Immature natural killer cell (primary cell): ENCODE results near the gene SIX3. TPM values are rescaled to one million over a fixed set of nuclear protein-coding genes. Genes with fewer than 3 reads are reported as not detected.

Source experiments
- DNase-seq, 3 donors: peaks; one replicate each; pipeline ENCODE4 v3.0.0; 2022; ENCODE audit warnings: mixed read lengths in 1 of 3
- H3K27ac Mint-ChIP-seq, 6 donors: one replicate each; pipeline ENCODE4 v1.8.0; 2020; ENCODE audit warnings: mixed read lengths in 6 of 6, mild to moderate bottlenecking in 5 of 6, inconsistent platforms in 4 of 6, moderate library complexity in 3 of 6
- H3K27me3 Mint-ChIP-seq, 3 donors: one replicate each; pipeline ENCODE4 v1.8.0; 2020 to 2021; ENCODE audit warnings: low read depth in 3 of 3, mild to moderate bottlenecking in 3 of 3, mixed read lengths in 3 of 3, moderate library complexity in 3 of 3, inconsistent platforms in 1 of 3
- H3K36me3 Mint-ChIP-seq, 3 donors: one replicate each; pipeline ENCODE4 v1.8.0; 2020; ENCODE audit warnings: mixed read lengths in 3 of 3, inconsistent platforms in 2 of 3, mild to moderate bottlenecking in 2 of 3
- H3K4me1 Mint-ChIP-seq, 2 donors: one replicate each; pipeline ENCODE4 v1.8.0; 2020; ENCODE audit warnings: inconsistent platforms in 2 of 2, mild to moderate bottlenecking in 2 of 2, mixed read lengths in 2 of 2, moderate library complexity in 1 of 2
- H3K4me3 Mint-ChIP-seq, 5 donors: one replicate each; pipeline ENCODE4 v1.8.0; 2020; ENCODE audit warnings: mild to moderate bottlenecking in 5 of 5, mixed read lengths in 5 of 5, inconsistent platforms in 3 of 5, moderate library complexity in 3 of 5
- H3K9me3 Mint-ChIP-seq, 6 donors: one replicate each; pipeline ENCODE4 v1.8.0; 2020; ENCODE audit warnings: mild to moderate bottlenecking in 6 of 6, mixed read lengths in 6 of 6, inconsistent platforms in 4 of 6, moderate library complexity in 3 of 6
- polyA plus RNA-seq, 3 donors: library from polyadenylated mRNA; unstranded; fragments of 300-500 nt; fragmentation: Illumina TruSeq; gene quantifications; one replicate each; pipeline ENCODE4 v1.2.3, GENCODE V29; 2021

The SIX3 gene
- polyA plus RNA-seq, 3 donors from 2014 or later = not detected

GRCh38 chr2:44951124-44951523, 9.6 kb downstream of the SIX3 start:
- Mint-ChIP-seq H3K9me3 (peaks cover 0 to 1% (median 0%) of the 10 kb centered on the region in 6 donors), H3K36me3 (no peaks in the 10 kb centered on the region), H3K27ac (no peak overlapping the region), H3K27me3 (peaks cover 15 to 51% (median 34%) of the 10 kb centered on the region in 3 donors), H3K4me1 (peaks cover 0 to 6% of the 10 kb centered on the region in 2 donors), H3K4me3 (no peak overlapping the region)
- DNase-seq = no peak

GRCh38 chr2:44951714-44952113, 10.2 kb downstream of the SIX3 start:
- H3K4me1 Mint-ChIP-seq = peaks cover 0 to 6% of the 10 kb centered on the region in 2 donors
- DNase-seq = no peak
- H3K27me3 Mint-ChIP-seq = peaks cover 14 to 53% (median 32%) of the 10 kb centered on the region in 3 donors
- no peak overlapping the region for H3K27ac Mint-ChIP-seq
- no peak overlapping the region for H3K4me3 Mint-ChIP-seq
- no peaks in the 10 kb centered on the region for H3K36me3 Mint-ChIP-seq
- H3K9me3 Mint-ChIP-seq = peaks cover 0 to 1% (median 0%) of the 10 kb centered on the region in 6 donors

GRCh38 chr2:44952143-44952805, 10.8 kb downstream of the SIX3 start:
- Mint-ChIP-seq H3K27ac (no peak overlapping the region), H3K9me3 (peaks cover 0 to 1% (median 0%) of the 10 kb centered on the region in 6 donors), H3K27me3 (peaks cover 14 to 52% (median 32%) of the 10 kb centered on the region in 3 donors), H3K4me1 (peaks cover 0 to 6% of the 10 kb centered on the region in 2 donors), H3K4me3 (no peak overlapping the region), H3K36me3 (no peaks in the 10 kb centered on the region)
- no peak for DNase-seq

GRCh38 chr2:44952806-44953498, 11.4 kb downstream of the SIX3 start:
- Mint-ChIP-seq H3K27me3 (peaks cover 12 to 52% (median 32%) of the 10 kb centered on the region in 3 donors), H3K4me1 (peaks cover 0 to 6% of the 10 kb centered on the region in 2 donors), H3K9me3 (peaks cover 0 to 1% (median 0%) of the 10 kb centered on the region in 6 donors), H3K36me3 (no peaks in the 10 kb centered on the region), H3K27ac (no peak overlapping the region), H3K4me3 (no peak overlapping the region)
- no peak for DNase-seq

- Mint-ChIP-seq H3K9me3 (peaks cover 0 to 1% (median 0%) of the 10 kb centered on the region in 6 donors), H3K4me1 (peaks cover 0 to 6% of the 10 kb centered on the region in 2 donors), H3K4me3 (peak overlapping the region in 1 of 5 donors; percentile 36), H3K36me3 (no peaks in the 10 kb centered on the region), H3K27ac (no peak overlapping the region), H3K27me3 (peaks cover 12 to 49% (median 27%) of the 10 kb centered on the region in 3 donors)
- DNase-seq = no peak
Measured at GRCh38 chr2:44953499-44953883, 12.0 kb downstream of the SIX3 start.

GRCh38 chr2:44954447-44954888, 13.0 kb downstream of the SIX3 start:
- no peak for DNase-seq
- H3K4me1 Mint-ChIP-seq = peaks cover 0 to 6% of the 10 kb centered on the region in 2 donors
- no peaks in the 10 kb centered on the region for H3K36me3 Mint-ChIP-seq
- peaks cover 9 to 46% (median 25%) of the 10 kb centered on the region in 3 donors for H3K27me3 Mint-ChIP-seq
- H3K4me3 Mint-ChIP-seq = no peak overlapping the region
- peaks cover 0 to 1% (median 0%) of the 10 kb centered on the region in 6 donors for H3K9me3 Mint-ChIP-seq
- H3K27ac Mint-ChIP-seq = no peak overlapping the region

- Mint-ChIP-seq H3K4me3 (no peak overlapping the region), H3K27ac (no peak overlapping the region), H3K27me3 (peaks cover 8 to 45% (median 24%) of the 10 kb centered on the region in 3 donors), H3K4me1 (peaks cover 0 to 6% of the 10 kb centered on the region in 2 donors), H3K9me3 (peaks cover 0 to 1% (median 0%) of the 10 kb centered on the region in 6 donors), H3K36me3 (no peaks in the 10 kb centered on the region)
- DNase-seq = no peak
Measured at GRCh38 chr2:44954889-44955592, 13.5 kb downstream of the SIX3 start.

- H3K27ac Mint-ChIP-seq = no peak overlapping the region
- no peaks in the 10 kb centered on the region for H3K9me3 Mint-ChIP-seq
- H3K4me1 Mint-ChIP-seq = peaks cover 0 to 6% of the 10 kb centered on the region in 2 donors
- peaks cover 6 to 37% (median 17%) of the 10 kb centered on the region in 3 donors for H3K27me3 Mint-ChIP-seq
- H3K4me3 Mint-ChIP-seq = no peak overlapping the region
- peak; percentile 25 to 54 (median 48) for DNase-seq
- H3K36me3 Mint-ChIP-seq = no peaks in the 10 kb centered on the region
Measured at GRCh38 chr2:44955593-44956392, 14.3 kb downstream of the SIX3 start.

GRCh38 chr2:44956843-44957242, 15.3 kb downstream of the SIX3 start:
- Mint-ChIP-seq H3K9me3 (no peaks in the 10 kb centered on the region), H3K4me1 (peaks cover 0 to 4% of the 10 kb centered on the region in 2 donors), H3K27me3 (peaks cover 4 to 36% (median 14%) of the 10 kb centered on the region in 3 donors), H3K36me3 (no peaks in the 10 kb centered on the region), H3K27ac (no peak overlapping the region), H3K4me3 (no peak overlapping the region)
- DNase-seq = no peak

- Mint-ChIP-seq H3K4me1 (peaks cover 0 to 4% of the 10 kb centered on the region in 2 donors), H3K36me3 (no peaks in the 10 kb centered on the region), H3K9me3 (no peaks in the 10 kb centered on the region), H3K27ac (peak overlapping the region in 1 of 6 donors; percentile 15), H3K27me3 (peaks cover 1 to 38% (median 13%) of the 10 kb centered on the region in 3 donors), H3K4me3 (no peak overlapping the region)
- no peak for DNase-seq
Measured at GRCh38 chr2:44957656-44958327, 16.3 kb downstream of the SIX3 start.

- no peaks in the 10 kb centered on the region for H3K36me3 Mint-ChIP-seq
- H3K27ac Mint-ChIP-seq = no peak overlapping the region
- H3K4me3 Mint-ChIP-seq = no peak overlapping the region
- no peak for DNase-seq
- peaks cover 2 to 26% (median 6%) of the 10 kb centered on the region in 3 donors for H3K27me3 Mint-ChIP-seq
- H3K4me1 Mint-ChIP-seq = peaks cover 0 to 4% of the 10 kb centered on the region in 2 donors
- no peaks in the 10 kb centered on the region for H3K9me3 Mint-ChIP-seq
Measured at GRCh38 chr2:44959855-44960254, 18.4 kb downstream of the SIX3 start.

- Mint-ChIP-seq H3K4me3 (no peak overlapping the region), H3K4me1 (no peaks in the 10 kb centered on the region), H3K27ac (no peak overlapping the region), H3K27me3 (peaks cover 2 to 22% (median 9%) of the 10 kb centered on the region in 3 donors), H3K9me3 (no peaks in the 10 kb centered on the region), H3K36me3 (no peaks in the 10 kb centered on the region)
- DNase-seq = no peak
Measured at GRCh38 chr2:44960871-44961270, 19.4 kb downstream of the SIX3 start.
